Measurements from ENCODE around the gene FRMD8.
"Not testable (repeated sequence)": the region's sequence is repeated elsewhere in the genome, so short reads cannot be mapped to it uniquely, and the experiment has no call there.

FRMD8 gene

GRCh38 chr11:65434667-65435410 lies 48.4 kb downstream of the FRMD8 start:
- DNase-seq (ENCODE audit: low read depth in 3 of 3, low spot score in 1 of 3): no peak

- DNase-seq (ENCODE audit: low read depth in 3 of 3, low spot score in 1 of 3): no peak
Observed at GRCh38 chr11:65435411-65435931, 49.0 kb downstream of the FRMD8 start.

GRCh38 chr11:65435981-65436411 lies 49.6 kb downstream of the FRMD8 start:
- no peak for DNase-seq (ENCODE audit: low read depth in 3 of 3, low spot score in 1 of 3)

GRCh38 chr11:65436412-65437032 lies 50.1 kb downstream of the FRMD8 start:
- no peak for DNase-seq (ENCODE audit: low read depth in 3 of 3, low spot score in 1 of 3)

GRCh38 chr11:65437436-65438227 lies 51.2 kb downstream of the FRMD8 start:
- DNase-seq (ENCODE audit: low read depth in 3 of 3, low spot score in 1 of 3): no peak

- DNase-seq (ENCODE audit: low read depth in 3 of 3, low spot score in 1 of 3): no peak
Observed at GRCh38 chr11:65438257-65439151, 52.1 kb downstream of the FRMD8 start.

- DNase-seq (ENCODE audit: low read depth in 3 of 3, low spot score in 1 of 3): no peak
Observed at GRCh38 chr11:65439331-65440181, 53.1 kb downstream of the FRMD8 start.

GRCh38 chr11:65440831-65441499 lies 54.5 kb downstream of the FRMD8 start:
- no peak for DNase-seq (ENCODE audit: low read depth in 3 of 3, low spot score in 1 of 3)

- no peak for DNase-seq (ENCODE audit: low read depth in 3 of 3, low spot score in 1 of 3)
Observed at GRCh38 chr11:65442842-65443331, 56.5 kb downstream of the FRMD8 start.

- DNase-seq (ENCODE audit: low read depth in 3 of 3, low spot score in 1 of 3): no peak
Observed at GRCh38 chr11:65444314-65445051, 58.0 kb downstream of the FRMD8 start.

- no peak for DNase-seq (ENCODE audit: low read depth in 3 of 3, low spot score in 1 of 3)
Observed at GRCh38 chr11:65445101-65445603, 58.7 kb downstream of the FRMD8 start.

- no peak for DNase-seq (ENCODE audit: low read depth in 3 of 3, low spot score in 1 of 3)
Observed at GRCh38 chr11:65445604-65446445, 59.4 kb downstream of the FRMD8 start.

GRCh38 chr11:65446446-65447277 lies 60.2 kb downstream of the FRMD8 start:
- DNase-seq (ENCODE audit: low read depth in 3 of 3, low spot score in 1 of 3): no peak

- no peak for DNase-seq (ENCODE audit: low read depth in 3 of 3, low spot score in 1 of 3)
Observed at GRCh38 chr11:65448074-65448417, 61.6 kb downstream of the FRMD8 start.

- no peak for DNase-seq (ENCODE audit: low read depth in 3 of 3, low spot score in 1 of 3)
Observed at GRCh38 chr11:65448418-65449105, 62.1 kb downstream of the FRMD8 start.

GRCh38 chr11:65451301-65451700 lies 64.9 kb downstream of the FRMD8 start:
- not testable (repeated sequence) for DNase-seq (ENCODE audit: low read depth in 3 of 3, low spot score in 1 of 3)
